Astrocyte (in vitro differentiated cells and primary cell): ENCODE data around the gene IL17RE. TPM values are rescaled to one million over a fixed set of nuclear protein-coding genes. Genes with fewer than 3 reads are reported as not detected.

Experiments used
- DNase-seq: peaks from one replicate; pipeline ENCODE4 v3.0.0-alpha.2; 2010; ENCODE audit warnings: low read depth
- FAIRE-seq: peaks from 2 replicates; lab custom pipeline; 2011; peaks lifted over from hg19 to GRCh38; lab: Jason Lieb, UNC
- H2AFZ ChIP-seq: 2 replicates; pipeline ENCODE4 v1.6.0; 2012; ENCODE audit warnings: low read depth, low read length, inconsistent platforms
- H3K27ac ChIP-seq: 2 replicates; pipeline ENCODE4 v1.5.1; 2011; ENCODE audit warnings: low read depth, low read length, inconsistent platforms
- H3K27me3 ChIP-seq: 2 replicates; pipeline ENCODE4 v1.6.0; 2011; ENCODE audit warnings: low read length, inconsistent platforms; ENCODE audit not compliant: insufficient read depth
- H3K36me3 ChIP-seq: 2 replicates; pipeline ENCODE4 v1.5.1; 2011; ENCODE audit warnings: low read length, inconsistent platforms; ENCODE audit not compliant: insufficient read depth
- H3K4me1 ChIP-seq: 2 replicates; pipeline ENCODE4 v1.5.1; 2011; ENCODE audit warnings: low read length, inconsistent platforms; ENCODE audit not compliant: insufficient read depth
- H3K4me2 ChIP-seq: 2 replicates; pipeline ENCODE4 v1.6.0; 2012; ENCODE audit warnings: low read length, inconsistent platforms
- H3K4me3 ChIP-seq: 2 replicates; pipeline ENCODE4 v1.5.1; 2011; ENCODE audit warnings: low read depth, mild to moderate bottlenecking, low read length, inconsistent platforms; ENCODE audit not compliant: insufficient read depth
- H3K79me2 ChIP-seq: 2 replicates; pipeline ENCODE4 v1.6.0; 2012; ENCODE audit warnings: mild to moderate bottlenecking, low read length, inconsistent platforms; ENCODE audit not compliant: insufficient read depth
- H3K9ac ChIP-seq: 2 replicates; pipeline ENCODE4 v1.6.0; 2012; ENCODE audit warnings: mild to moderate bottlenecking, low read length, inconsistent platforms
- H3K9me3 ChIP-seq: 2 replicates; pipeline ENCODE4 v1.5.1; 2012; ENCODE audit warnings: low read depth, mild to moderate bottlenecking, low read length, inconsistent platforms; ENCODE audit not compliant: insufficient read depth
- H4K20me1 ChIP-seq: 2 replicates; pipeline ENCODE4 v1.6.0; 2012; ENCODE audit warnings: low read length, inconsistent platforms; ENCODE audit not compliant: insufficient read depth
- H3K27ac Mint-ChIP-seq: one replicate; pipeline ENCODE4 v1.8.0; 2021; ENCODE audit warnings: mild to moderate bottlenecking, mixed read lengths; ENCODE audit not compliant: unreplicated experiment
- H3K27me3 Mint-ChIP-seq: one replicate; pipeline ENCODE4 v1.8.0; 2021; ENCODE audit warnings: low read depth, mixed read lengths; ENCODE audit not compliant: unreplicated experiment
- H3K36me3 Mint-ChIP-seq: one replicate; pipeline ENCODE4 v1.8.0; 2021; ENCODE audit warnings: low read depth, mixed read lengths; ENCODE audit not compliant: unreplicated experiment
- H3K4me1 Mint-ChIP-seq: one replicate; pipeline ENCODE4 v1.8.0; 2021; ENCODE audit warnings: low read depth, mixed read lengths; ENCODE audit not compliant: unreplicated experiment
- H3K4me3 Mint-ChIP-seq: one replicate; pipeline ENCODE4 v1.8.0; 2021; ENCODE audit warnings: mild to moderate bottlenecking, moderate library complexity, mixed read lengths; ENCODE audit not compliant: unreplicated experiment
- H3K9me3 Mint-ChIP-seq: one replicate; pipeline ENCODE4 v1.8.0; 2021; ENCODE audit warnings: mild to moderate bottlenecking, mixed read lengths; ENCODE audit not compliant: unreplicated experiment
- CTCF ChIP-seq: IDR thresholded peaks from 2 replicates; pipeline ENCODE4 v1.5.1; 2011; ENCODE audit warnings: low read depth, mild to moderate bottlenecking, inconsistent platforms, low read length, moderate library complexity; ENCODE audit not compliant: insufficient read depth
- EZH2 ChIP-seq: IDR thresholded peaks from 2 replicates; pipeline ENCODE4 v1.6.1; 2012; ENCODE audit warnings: mild to moderate bottlenecking, low read length, inconsistent platforms; ENCODE audit not compliant: insufficient read depth
- total RNA-seq: library from RNA; stranded (reverse); gene quantifications from 2 replicates; pipeline ENCODE4 v1.2.1, GENCODE V29; 2021

IL17RE gene
- total RNA-seq, 1 donor from 2014 or later, result 4.6 TPM

DNA sequence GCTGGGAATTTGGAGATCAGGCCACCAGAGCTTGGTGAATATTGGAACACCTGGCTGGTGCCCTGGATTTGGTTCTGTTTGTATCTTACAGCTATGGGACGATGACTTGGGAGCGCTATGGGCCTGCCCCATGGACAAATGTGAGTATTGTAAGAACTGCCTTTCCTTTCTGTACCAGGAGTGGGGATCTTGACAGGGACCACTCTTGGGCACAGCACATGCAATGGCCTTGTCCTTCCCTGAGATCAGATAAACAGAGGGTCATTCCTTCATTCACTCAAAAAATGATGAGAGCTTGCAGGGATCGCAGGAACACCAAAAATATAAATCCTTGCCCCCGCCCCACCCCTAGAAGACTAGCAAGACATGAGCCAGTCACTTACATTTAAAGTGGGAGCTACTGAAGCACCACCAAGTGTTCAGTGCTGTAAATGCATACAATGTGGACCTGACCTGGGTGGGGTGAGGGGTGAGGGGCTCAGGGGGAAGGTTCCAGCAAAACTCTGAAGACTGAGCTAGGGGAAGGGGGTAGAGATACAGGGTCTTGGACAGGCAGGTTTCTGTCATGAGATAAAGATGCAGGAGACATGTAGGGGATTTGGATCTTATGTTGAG, 28.3 kb downstream of the IL17RE start:
- no peak overlapping the region for H3K27ac ChIP-seq
- FAIRE-seq, result no peak
- H3K4me3 Mint-ChIP-seq, result no peak overlapping the region

GRCh38 chr3:9932535-9932842, 29.8 kb downstream of the IL17RE start:
- DNase-seq, result no peak
- Histone ChIP-seq H3K27ac (peak overlapping the region; percentile 51), H4K20me1 (no peaks in the 10 kb centered on the region), H2AFZ (peak overlapping the region; percentile 93), H3K9me3 (no peaks in the 10 kb centered on the region), H3K27me3 (no peaks in the 10 kb centered on the region), H3K4me1 (peaks cover 9% of the 10 kb centered on the region), H3K9ac (peak overlapping the region; percentile 82), H3K4me3 (peak overlapping the region; percentile 77), H3K4me2 (peak overlapping the region; percentile 85), H3K79me2 (no peaks in the 10 kb centered on the region), H3K36me3 (no peaks in the 10 kb centered on the region)
- H3K9me3 Mint-ChIP-seq, result peaks cover 3% of the 10 kb centered on the region
- no peak for FAIRE-seq
- peaks cover 2% of the 10 kb centered on the region for H3K4me1 Mint-ChIP-seq
- no peaks in the 10 kb centered on the region for H3K27me3 Mint-ChIP-seq
- TF ChIP-seq EZH2, result no peak
- no peak for TF ChIP-seq CTCF
- no peak overlapping the region for H3K4me3 Mint-ChIP-seq
- no peak overlapping the region for H3K27ac Mint-ChIP-seq
- peaks cover 28% of the 10 kb centered on the region for H3K36me3 Mint-ChIP-seq

More for the DNA sequence above, 28.3 kb downstream of the IL17RE start:
- Histone ChIP-seq H3K4me1 (peaks cover 9% of the 10 kb centered on the region), H3K9me3 (no peaks in the 10 kb centered on the region), H3K4me3 (no peak overlapping the region), H3K79me2 (no peaks in the 10 kb centered on the region), H4K20me1 (no peaks in the 10 kb centered on the region), H3K9ac (no peak overlapping the region), H3K4me2 (no peak overlapping the region), H3K36me3 (no peaks in the 10 kb centered on the region), H3K27me3 (no peaks in the 10 kb centered on the region), H2AFZ (no peak overlapping the region)
- Mint-ChIP-seq H3K27ac (no peak overlapping the region), H3K36me3 (peaks cover 25% of the 10 kb centered on the region), H3K9me3 (peaks cover 3% of the 10 kb centered on the region), H3K4me1 (peaks cover 2% of the 10 kb centered on the region), H3K27me3 (no peaks in the 10 kb centered on the region)
- TF ChIP-seq EZH2, result no peak
- TF ChIP-seq CTCF, result no peak
- DNase-seq, result no peak

- Mint-ChIP-seq H3K36me3 (peaks cover 28% of the 10 kb centered on the region), H3K27me3 (no peaks in the 10 kb centered on the region), H3K4me3 (peak overlapping the region; percentile 62), H3K4me1 (peaks cover 2% of the 10 kb centered on the region), H3K27ac (no peak overlapping the region), H3K9me3 (peaks cover 3% of the 10 kb centered on the region)
- FAIRE-seq (no peak), DNase-seq (peak; percentile 72)
- TF ChIP-seq EZH2, result no peak
- peak; percentile 47 for TF ChIP-seq CTCF
- Histone ChIP-seq H3K4me3 (peak overlapping the region; percentile 77), H4K20me1 (no peaks in the 10 kb centered on the region), H3K4me2 (peak overlapping the region; percentile 85), H3K9me3 (no peaks in the 10 kb centered on the region), H3K9ac (peak overlapping the region; percentile 82), H3K27me3 (no peaks in the 10 kb centered on the region), H2AFZ (peak overlapping the region; percentile 93), H3K27ac (peak overlapping the region; percentile 51), H3K4me1 (peaks cover 9% of the 10 kb centered on the region), H3K79me2 (no peaks in the 10 kb centered on the region), H3K36me3 (no peaks in the 10 kb centered on the region)
Observed at GRCh38 chr3:9932843-9933560, 30.4 kb downstream of the IL17RE start.
